ENCODE results near the gene KLF11. TPM values are rescaled to one million over a fixed set of nuclear protein-coding genes. Genes with fewer than 3 reads are reported as not detected.
A peak's percentile ranks its signal among the peaks of the same experiment; 100 is the strongest.

KLF11 gene
- polyA plus RNA-seq, 1 experiment, result 4.9 TPM

DNA sequence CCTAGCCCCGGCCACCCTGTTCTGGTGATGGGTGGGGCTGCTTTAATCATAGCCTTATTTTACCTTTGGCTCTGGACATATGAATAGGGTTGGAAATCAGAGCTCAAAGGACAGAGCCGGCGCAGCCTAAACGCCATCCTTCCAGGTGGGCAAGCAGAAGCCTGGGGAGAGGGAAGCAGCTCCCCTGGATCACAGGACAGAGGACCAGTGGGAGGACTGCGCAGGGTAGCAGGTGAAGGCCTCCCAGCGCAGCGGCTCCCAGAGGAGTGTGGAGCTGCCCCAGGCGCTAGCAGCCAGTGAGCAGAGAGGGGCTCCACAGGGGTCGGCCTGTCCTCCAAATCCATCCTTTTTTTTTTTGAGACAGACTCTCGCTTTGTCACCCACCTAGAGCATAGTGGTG is 53.3 kb downstream of the KLF11 start:
- ChIA-PET POLR2A (interaction anchor here (1.0 to 1.1 kb wide), 2 partner anchors 24 to 40 kb away, joined by 3 read pairs; no protein-coding TSS in a partner anchor), CTCF (interaction anchor here (0.5 to 4.8 kb wide), 26 partner anchors 11 to 467 kb away, joined by 3 to 99 read pairs (median 4); no protein-coding TSS in a partner anchor)
- no peak for DNase-seq (ENCODE audit: low read depth, low spot score)
- H3K9me3 ChIP-seq (ENCODE audit: control insufficient read depth, insufficient read depth, low read length), result peaks cover 2% of the 10 kb centered on the region; the same call in 1 of the 2 replicates
- H3K4me3 ChIP-seq (ENCODE audit: low read depth, low read length), result no peak overlapping the region
- H3K27ac ChIP-seq (ENCODE audit: low read depth, low read length), result no peak overlapping the region
- TF ChIP-seq, protein P1, sequence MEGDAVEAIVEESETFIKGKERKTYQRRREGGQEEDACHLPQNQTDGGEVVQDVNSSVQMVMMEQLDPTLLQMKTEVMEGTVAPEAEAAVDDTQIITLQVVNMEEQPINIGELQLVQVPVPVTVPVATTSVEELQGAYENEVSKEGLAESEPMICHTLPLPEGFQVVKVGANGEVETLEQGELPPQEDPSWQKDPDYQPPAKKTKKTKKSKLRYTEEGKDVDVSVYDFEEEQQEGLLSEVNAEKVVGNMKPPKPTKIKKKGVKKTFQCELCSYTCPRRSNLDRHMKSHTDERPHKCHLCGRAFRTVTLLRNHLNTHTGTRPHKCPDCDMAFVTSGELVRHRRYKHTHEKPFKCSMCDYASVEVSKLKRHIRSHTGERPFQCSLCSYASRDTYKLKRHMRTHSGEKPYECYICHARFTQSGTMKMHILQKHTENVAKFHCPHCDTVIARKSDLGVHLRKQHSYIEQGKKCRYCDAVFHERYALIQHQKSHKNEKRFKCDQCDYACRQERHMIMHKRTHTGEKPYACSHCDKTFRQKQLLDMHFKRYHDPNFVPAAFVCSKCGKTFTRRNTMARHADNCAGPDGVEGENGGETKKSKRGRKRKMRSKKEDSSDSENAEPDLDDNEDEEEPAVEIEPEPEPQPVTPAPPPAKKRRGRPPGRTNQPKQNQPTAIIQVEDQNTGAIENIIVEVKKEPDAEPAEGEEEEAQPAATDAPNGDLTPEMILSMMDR (IDR thresholded peaks at IDR 0.05; ENCODE audit: low read depth, low read length), result no peak
- peaks cover 8% of the 10 kb centered on the region for H3K27me3 ChIP-seq (ENCODE audit: control insufficient read depth, insufficient read depth, low read length)

- H3K27me3 ChIP-seq (ENCODE audit: control insufficient read depth, insufficient read depth, low read length), result peaks cover 2% of the 10 kb centered on the region
- no peaks in the 10 kb centered on the region for H3K9me3 ChIP-seq (ENCODE audit: control insufficient read depth, insufficient read depth, low read length)
- no peak overlapping the region for H3K27ac ChIP-seq (ENCODE audit: low read depth, low read length)
- POLR2A ChIA-PET, result interaction anchor here (0.7 to 1.1 kb wide), 3 partner anchors 18 to 40 kb away, joined by 3 to 4 read pairs (median 3); no protein-coding TSS in a partner anchor
- CTCF ChIA-PET, result interaction anchor here (0.5 to 4.8 kb wide), 26 partner anchors 10 to 541 kb away, joined by 3 to 99 read pairs (median 4); no protein-coding TSS in a partner anchor
- TF ChIP-seq, protein P1 (IDR thresholded peaks at IDR 0.05; ENCODE audit: low read depth, low read length), result peak; percentile 95
- no peak overlapping the region for H3K4me3 ChIP-seq (ENCODE audit: low read depth, low read length)
- DNase-seq (ENCODE audit: low read depth, low spot score), result no peak
Observed at GRCh38 chr2:10097352-10098148, 54.2 kb downstream of the KLF11 start.

DNA sequence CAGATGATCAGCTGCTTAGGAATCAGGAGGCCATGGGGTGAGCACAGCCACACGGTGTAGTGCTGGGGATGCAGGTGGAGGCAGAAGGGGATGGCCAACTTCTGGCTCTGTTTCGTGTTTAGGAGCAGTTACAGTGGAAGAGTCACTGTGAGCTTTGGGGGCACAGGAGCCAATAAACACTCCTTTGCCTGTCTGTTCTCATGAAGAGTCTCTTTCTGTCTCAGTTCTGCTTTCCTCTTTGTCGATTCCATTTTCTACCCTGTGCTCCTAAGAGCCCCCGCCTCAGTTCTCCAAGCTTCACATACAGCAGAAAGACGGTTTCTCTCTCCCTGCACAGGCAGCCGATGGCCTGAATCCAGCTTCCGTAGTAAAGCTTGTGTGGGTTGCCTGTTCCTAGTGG is 58.1 kb downstream of the KLF11 start:
- Histone ChIP-seq H3K9me3 (ENCODE audit: control insufficient read depth, insufficient read depth, low read length) (no peaks in the 10 kb centered on the region), H3K27me3 (ENCODE audit: control insufficient read depth, insufficient read depth, low read length) (no peaks in the 10 kb centered on the region), H3K27ac (ENCODE audit: low read depth, low read length) (no peak overlapping the region), H3K4me3 (ENCODE audit: low read depth, low read length) (no peak overlapping the region)
- CTCF ChIA-PET, result interaction anchor here (0.7 to 1.1 kb wide), 3 partner anchors 29 to 334 kb away, joined by 3 to 4 read pairs (median 4); no protein-coding TSS in a partner anchor
- POLR2A ChIA-PET, result no interaction called here
- TF ChIP-seq, protein P1 (IDR thresholded peaks at IDR 0.05; ENCODE audit: low read depth, low read length), result no peak
- no peak for DNase-seq (ENCODE audit: low read depth, low spot score)

- no peaks in the 10 kb centered on the region for H3K9me3 ChIP-seq (ENCODE audit: control insufficient read depth, insufficient read depth, low read length)
- POLR2A ChIA-PET, result no interaction called here
- no peaks in the 10 kb centered on the region for H3K27me3 ChIP-seq (ENCODE audit: control insufficient read depth, insufficient read depth, low read length)
- no peak for DNase-seq (ENCODE audit: low read depth, low spot score)
- no peak overlapping the region for H3K4me3 ChIP-seq (ENCODE audit: low read depth, low read length)
- CTCF ChIA-PET, result interaction anchor here (1.5 kb wide), 1 partner anchor 306 kb away, joined by 6 read pairs; no protein-coding TSS in a partner anchor
- TF ChIP-seq, protein P1 (IDR thresholded peaks at IDR 0.05; ENCODE audit: low read depth, low read length), result no peak
- H3K27ac ChIP-seq (ENCODE audit: low read depth, low read length), result no peak overlapping the region
Observed at GRCh38 chr2:10103179-10103578, 59.8 kb downstream of the KLF11 start.

Small RNA genes within 50 kb of the gene (small RNA-seq; reads per million reads assigned to genes)
- not detected for gene RF00568 (ENCODE audit: insufficient read length, low read depth)

Other genes with a start within 250 kb of the KLF11 start
- 17.2 and 25.8 TPM in 2 replicates for gene TAF1B, start 200.1 kb upstream of the KLF11 start, polyA plus RNA-seq (2011; rRNA removed)
- gene GRHL1, start 91.9 kb upstream of the KLF11 start, polyA plus RNA-seq (2011; rRNA removed), result 0.55 and 0.64 TPM in 2 replicates
- gene CYS1, start 36.9 kb downstream of the KLF11 start, polyA plus RNA-seq (2011; rRNA removed), result 0.12 and 0.24 TPM in 2 replicates
- 13.7 and 21.7 TPM in 2 replicates for gene RRM2, start 79.2 kb downstream of the KLF11 start, polyA plus RNA-seq (2011; rRNA removed)

Measured in AG04450 (cell line).